HG03575 (cell line): ENCODE data around the gene RPS6KA6.

Experiments used
- ATAC-seq: cut with Tn5 transposase; IDR thresholded peaks from one replicate; pipeline ENCODE4 v1.9.1; 2021; ENCODE audit not compliant: unreplicated experiment, insufficient number of reproducible peaks, low FRiP score; ENCODE audit errors: extremely low read depth

RPS6KA6 gene

GRCh38 chrX:84047339-84047738, 140.7 kb downstream of the RPS6KA6 start:
- ATAC-seq = no peak

- no peak for ATAC-seq
These were observed 141.5 kb downstream of the RPS6KA6 start for GRCh38 chrX:84046403-84046984.

GRCh38 chrX:84044051-84044450, 143.9 kb downstream of the RPS6KA6 start:
- no peak for ATAC-seq
